A549 (cell line): Measurements from ENCODE around the gene SH3D21. TPM values are rescaled to one million over a fixed set of nuclear protein-coding genes. Genes with fewer than 3 reads are reported as not detected.

ENCODE experiments used
- ATAC-seq, 2 experiments: fragments of 200-7000 bp in 1 of 2; fragments of >200 bp in 1 of 2; cut with Nextera tagmentation in 1 of 2; cut with Tn5 transposase in 1 of 2; 3 replicates each; pipeline versions ENCODE4 v1.8.0 to v1.9.1; 2018 to 2020; ENCODE audit warnings: mild to moderate bottlenecking in 1 of 2, moderate library complexity in 1 of 2
- CTCF ChIA-PET: fragments of 300-600 bp; sonication (Branson Sonifier 250); formaldehyde crosslinking; extraction: SDS; loops from one replicate; lab custom pipeline; 2021; ENCODE audit warnings: antibody characterized with exemption, inconsistent platforms; lab: Yijun Ruan, JAX
- POLR2A ChIA-PET: fragments of 350-600 bp; formaldehyde crosslinking; extraction: SDS; loops from one replicate; lab custom pipeline; 2021; ENCODE audit warnings: antibody characterized with exemption, inconsistent platforms; lab: Yijun Ruan, JAX
- DNase-seq, 2 experiments: peaks; one replicate each; pipeline versions ENCODE4 v3.0.0 to v3.0.0-alpha.2; 2011 to 2016; ENCODE audit warnings: low read depth in 1 of 2, low spot score in 1 of 2
- FAIRE-seq: peaks from 2 replicates; lab custom pipeline; 2011; peaks lifted over from hg19 to GRCh38; lab: Jason Lieb, UNC
- H3K27ac ChIP-seq, 2 experiments: fragments of >200 bp; sonication (Bioruptor Twin); formaldehyde crosslinking; 3 replicates each; pipeline ENCODE4 v1.5.1; 2016 to 2017
- H3K4me1 ChIP-seq: fragments of >200 bp; sonication (Bioruptor Twin); formaldehyde crosslinking; 3 replicates; pipeline ENCODE4 v1.6.1; 2016
- H3K4me2 ChIP-seq: fragments of >200 bp; sonication (Bioruptor Twin); formaldehyde crosslinking; 3 replicates; pipeline ENCODE4 v1.6.1; 2016
- H3K4me3 ChIP-seq: fragments of >200 bp; sonication (Bioruptor Twin); formaldehyde crosslinking; 3 replicates; pipeline ENCODE4 v1.5.1; 2016
- H3K9me3 ChIP-seq: fragments of >200 bp; sonication (Bioruptor Twin); formaldehyde crosslinking; 3 replicates; pipeline ENCODE4 v1.6.1; 2016
- CBX8 ChIP-seq: fragments of 200-600 bp; sonication (generic); IDR thresholded peaks from 2 replicates; pipeline ENCODE4 v1.6.1; 2016
- CHD4 ChIP-seq: fragments of 200-600 bp; sonication (generic); IDR thresholded peaks from 2 replicates; pipeline ENCODE4 v1.6.1; 2016; ENCODE audit warnings: antibody characterized with exemption, mild to moderate bottlenecking, borderline replicate concordance
- HEYL ChIP-seq: fragments of 250-450 bp; sonication (Bioruptor Pico); IDR thresholded peaks from 2 replicates; pipeline ENCODE4 v1.8.0; 2021; ENCODE audit warnings: mild to moderate bottlenecking, moderate library complexity
- JUN ChIP-seq, 2 experiments: fragments of >200 bp; sonication (Bioruptor Twin); formaldehyde crosslinking; IDR thresholded peaks; 2 replicates in 1 of 2; 3 replicates in 1 of 2; pipeline ENCODE4 v1.6.1; 2016 to 2017
- KDM1A ChIP-seq: fragments of 200-600 bp; sonication (generic); IDR thresholded peaks from 2 replicates; pipeline ENCODE4 v1.6.1; 2016; ENCODE audit warnings: low read depth, mild to moderate bottlenecking
- KDM5A ChIP-seq: fragments of 200-600 bp; sonication (generic); IDR thresholded peaks from 2 replicates; pipeline ENCODE4 v1.6.1; 2016; ENCODE audit warnings: antibody characterized with exemption, mild to moderate bottlenecking
- MAFK ChIP-seq: fragments of 450-650 bp; IDR thresholded peaks from 2 replicates; pipeline ENCODE4 v1.6.1; 2014; ENCODE audit not compliant: partially characterized antibody
- TP53 ChIP-seq: fragments of 250-450 bp; sonication (Bioruptor Pico); IDR thresholded peaks from 2 replicates; pipeline ENCODE4 v1.5.0; 2021; ENCODE audit warnings: mild to moderate bottlenecking, moderate library complexity
- ZC3H11A ChIP-seq: fragments of 450-650 bp; IDR thresholded peaks from 2 replicates; pipeline ENCODE4 v1.6.1; 2014; ENCODE audit warnings: antibody characterized with exemption, mild to moderate bottlenecking
- WGBS: methylation state at CpG from one replicate; pipeline ENCODE4 v1.1.6; 2017; ENCODE audit errors: missing lambda C conversion rate; 5-methylcytosine and 5-hydroxymethylcytosine counted together
- polyA plus RNA-seq, 4 experiments: library from polyadenylated mRNA; depleted of rRNA in 3 of 4; stranded (reverse); fragments of >200 nt; fragmentation: RNase III in 1 of 4; extraction: RNeasy Plus Mini Kit Qiagen cat#74134 plus additional on column Dnase treatment in 1 of 4; gene quantifications; 2 replicates in 3 of 4; 3 replicates in 1 of 4; pipeline ENCODE4 v1.2.3, GENCODE V29; 2011 to 2017
- TF ChIP-seq, protein P1 (sequence below): fragments of 200-600 bp; sonication (generic); IDR thresholded peaks from 2 replicates; pipeline ENCODE4 v1.6.1; 2016; ENCODE audit warnings: antibody characterized with exemption, mild to moderate bottlenecking, moderate library complexity
- TF ChIP-seq, protein P2 (sequence below): fragments of 450-650 bp; IDR thresholded peaks from 2 replicates; pipeline ENCODE4 v1.6.1; 2014; ENCODE audit warnings: antibody characterized with exemption
- TF ChIP-seq, protein P3 (sequence below): IDR thresholded peaks from 2 replicates; pipeline ENCODE4 v1.6.1; 2012
- TF ChIP-seq, protein P4 (sequence below): IDR thresholded peaks from 2 replicates; pipeline ENCODE4 v1.6.1; 2012; ENCODE audit warnings: low read depth, borderline replicate concordance

SH3D21 gene
- polyA plus RNA-seq, 2 of the 4 experiments (the other 2 are of a cell fraction): 0.41 to 1.1 TPM

DNA sequence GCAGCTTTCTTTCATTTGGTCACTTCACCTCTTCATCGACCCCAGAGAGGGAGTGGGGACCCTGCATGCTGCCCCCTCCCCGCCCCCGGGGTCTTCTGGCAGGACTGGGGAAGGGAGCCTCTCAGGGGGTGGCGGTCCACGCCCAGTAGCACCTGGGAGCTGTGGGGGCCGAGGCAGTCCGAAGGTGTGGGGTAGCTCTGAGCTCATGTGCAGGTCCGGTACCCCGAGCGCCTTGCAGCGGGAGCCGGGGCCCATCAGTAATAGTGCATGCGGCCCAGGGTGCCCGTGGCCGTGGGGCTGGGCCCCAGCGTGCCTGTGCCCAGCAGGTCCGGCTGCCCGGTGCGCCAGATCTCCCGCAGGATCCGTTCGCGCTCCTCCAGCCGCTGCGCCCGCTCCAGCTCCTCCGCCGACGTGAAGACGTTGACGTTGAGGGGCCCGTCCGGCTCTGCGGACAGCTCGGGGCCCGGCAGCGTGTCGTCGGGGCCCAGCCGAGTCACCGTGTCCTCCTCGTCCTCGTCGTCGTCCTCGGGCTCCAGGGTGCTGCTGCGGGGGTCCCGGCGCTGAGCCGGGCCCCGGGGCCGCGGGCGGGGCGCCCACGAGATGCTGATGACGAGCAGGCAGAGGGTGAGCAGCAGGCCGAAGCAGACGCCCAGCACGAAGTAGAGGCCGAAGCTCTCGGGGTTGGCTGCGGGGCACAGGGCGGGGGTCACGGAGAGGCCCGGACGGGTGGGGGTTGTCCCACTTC lies 16.0 kb downstream of the SH3D21 start:
- Histone ChIP-seq H3K9me3 (no peaks in the 10 kb centered on the region), H3K4me2 (peak overlapping the region; percentile 88; the same call in 2 of the 3 replicates), H3K4me3 (no peak overlapping the region; the same call in 2 of the 3 replicates), H3K27ac (peak overlapping the region in 1 of 2 experiments; percentile 96; a peak in 2 of 6 replicates), H3K4me1 (peaks cover 11% of the 10 kb centered on the region; the same call in 2 of the 3 replicates)
- CTCF ChIA-PET: interaction anchor here (1.3 to 5.0 kb wide), 2 partner anchors 21 to 173 kb away, joined by 3 to 33 read pairs; partner anchors contain the start of gene TRAPPC3
- WGBS: 96% methylated on average over 50 of the region's 67 CpGs
- no peak for DNase-seq
- POLR2A ChIA-PET: no interaction called here
- no peak for ATAC-seq
- TF ChIP-seq MAFK (no peak), CBX8 (no peak), JUN (IDR thresholded peaks at IDR 0.05) (no peak), TP53 (CRISPR knock-in tag) (no peak), HEYL (no peak), KDM5A (no peak)
- TF ChIP-seq, protein P1, sequence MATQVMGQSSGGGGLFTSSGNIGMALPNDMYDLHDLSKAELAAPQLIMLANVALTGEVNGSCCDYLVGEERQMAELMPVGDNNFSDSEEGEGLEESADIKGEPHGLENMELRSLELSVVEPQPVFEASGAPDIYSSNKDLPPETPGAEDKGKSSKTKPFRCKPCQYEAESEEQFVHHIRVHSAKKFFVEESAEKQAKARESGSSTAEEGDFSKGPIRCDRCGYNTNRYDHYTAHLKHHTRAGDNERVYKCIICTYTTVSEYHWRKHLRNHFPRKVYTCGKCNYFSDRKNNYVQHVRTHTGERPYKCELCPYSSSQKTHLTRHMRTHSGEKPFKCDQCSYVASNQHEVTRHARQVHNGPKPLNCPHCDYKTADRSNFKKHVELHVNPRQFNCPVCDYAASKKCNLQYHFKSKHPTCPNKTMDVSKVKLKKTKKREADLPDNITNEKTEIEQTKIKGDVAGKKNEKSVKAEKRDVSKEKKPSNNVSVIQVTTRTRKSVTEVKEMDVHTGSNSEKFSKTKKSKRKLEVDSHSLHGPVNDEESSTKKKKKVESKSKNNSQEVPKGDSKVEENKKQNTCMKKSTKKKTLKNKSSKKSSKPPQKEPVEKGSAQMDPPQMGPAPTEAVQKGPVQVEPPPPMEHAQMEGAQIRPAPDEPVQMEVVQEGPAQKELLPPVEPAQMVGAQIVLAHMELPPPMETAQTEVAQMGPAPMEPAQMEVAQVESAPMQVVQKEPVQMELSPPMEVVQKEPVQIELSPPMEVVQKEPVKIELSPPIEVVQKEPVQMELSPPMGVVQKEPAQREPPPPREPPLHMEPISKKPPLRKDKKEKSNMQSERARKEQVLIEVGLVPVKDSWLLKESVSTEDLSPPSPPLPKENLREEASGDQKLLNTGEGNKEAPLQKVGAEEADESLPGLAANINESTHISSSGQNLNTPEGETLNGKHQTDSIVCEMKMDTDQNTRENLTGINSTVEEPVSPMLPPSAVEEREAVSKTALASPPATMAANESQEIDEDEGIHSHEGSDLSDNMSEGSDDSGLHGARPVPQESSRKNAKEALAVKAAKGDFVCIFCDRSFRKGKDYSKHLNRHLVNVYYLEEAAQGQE: no peak
- TF ChIP-seq, protein P2, sequence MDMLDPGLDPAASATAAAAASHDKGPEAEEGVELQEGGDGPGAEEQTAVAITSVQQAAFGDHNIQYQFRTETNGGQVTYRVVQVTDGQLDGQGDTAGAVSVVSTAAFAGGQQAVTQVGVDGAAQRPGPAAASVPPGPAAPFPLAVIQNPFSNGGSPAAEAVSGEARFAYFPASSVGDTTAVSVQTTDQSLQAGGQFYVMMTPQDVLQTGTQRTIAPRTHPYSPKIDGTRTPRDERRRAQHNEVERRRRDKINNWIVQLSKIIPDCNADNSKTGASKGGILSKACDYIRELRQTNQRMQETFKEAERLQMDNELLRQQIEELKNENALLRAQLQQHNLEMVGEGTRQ: no peak
- TF ChIP-seq, protein P3, sequence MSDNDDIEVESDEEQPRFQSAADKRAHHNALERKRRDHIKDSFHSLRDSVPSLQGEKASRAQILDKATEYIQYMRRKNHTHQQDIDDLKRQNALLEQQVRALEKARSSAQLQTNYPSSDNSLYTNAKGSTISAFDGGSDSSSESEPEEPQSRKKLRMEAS: no peak
- no peak for FAIRE-seq

DNA sequence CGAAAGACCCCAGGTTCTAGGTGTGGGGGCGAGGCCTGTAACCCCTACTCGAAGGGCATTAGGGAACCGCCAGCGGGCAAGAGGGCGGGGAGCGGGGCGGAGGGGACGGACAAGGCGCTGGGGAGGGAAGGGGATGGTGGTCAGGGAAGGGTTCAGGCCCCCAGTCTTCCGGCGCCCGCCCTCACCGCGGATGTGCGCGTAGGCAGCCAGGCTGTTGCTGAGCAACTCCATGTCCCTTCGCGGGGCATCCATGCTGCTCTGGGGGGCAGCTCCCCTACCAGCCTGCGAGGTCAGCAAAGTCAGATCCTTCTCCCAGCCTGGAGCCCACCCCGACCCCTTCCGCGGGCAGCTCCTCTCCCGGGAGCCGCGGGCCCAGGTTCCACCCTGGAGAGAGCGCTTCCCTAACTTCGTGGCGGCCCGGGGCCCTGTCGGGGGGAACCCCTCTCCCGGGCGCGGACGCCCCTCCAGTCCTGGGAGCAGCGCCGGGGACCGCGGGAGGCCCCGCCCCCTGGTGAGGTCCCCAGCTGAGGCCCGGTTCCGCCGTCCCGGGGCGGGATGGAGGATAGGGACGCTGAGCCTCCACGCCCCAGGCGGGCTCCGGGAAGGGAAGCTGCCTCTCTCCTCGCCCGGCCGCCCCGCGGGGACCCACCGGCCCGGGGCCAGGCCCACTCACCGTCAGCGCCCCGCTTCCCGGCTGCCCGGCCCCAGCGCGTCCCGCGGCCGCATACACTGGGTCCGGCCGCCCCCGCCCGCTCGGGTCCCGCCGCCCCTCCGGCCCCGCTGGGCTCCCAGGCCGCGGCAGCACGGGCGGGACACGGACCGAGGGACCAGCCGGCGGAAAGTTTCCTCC lies 16.8 kb downstream of the SH3D21 start:
- ChIA-PET POLR2A (no interaction called here), CTCF (interaction anchor here (1.3 to 5.0 kb wide), 3 partner anchors 16 to 174 kb away, joined by 3 to 33 read pairs (median 5); partner anchors contain the start of gene TRAPPC3)
- Histone ChIP-seq H3K4me3 (peak overlapping the region; percentile 79), H3K9me3 (no peaks in the 10 kb centered on the region)
- peak in 1 of 2 experiments; percentile 22; a peak in 1 of 5 replicates for TF ChIP-seq JUN (IDR thresholded peaks at IDR 0.05)
- TF ChIP-seq, protein P2: no peak
- TF ChIP-seq, all 56 proteins: peak for 1
- ATAC-seq: peak; percentile 61 to 64
- peak overlapping the region; percentile 76 to 96 for H3K27ac ChIP-seq
- H3K4me2 ChIP-seq: peak overlapping the region; percentile 88
- H3K4me1 ChIP-seq: peaks cover 11% of the 10 kb centered on the region; the same call in 2 of the 3 replicates
- FAIRE-seq: no peak
- no peak for DNase-seq
- 79% methylated on average over 18 of the region's 83 CpGs for WGBS

DNA sequence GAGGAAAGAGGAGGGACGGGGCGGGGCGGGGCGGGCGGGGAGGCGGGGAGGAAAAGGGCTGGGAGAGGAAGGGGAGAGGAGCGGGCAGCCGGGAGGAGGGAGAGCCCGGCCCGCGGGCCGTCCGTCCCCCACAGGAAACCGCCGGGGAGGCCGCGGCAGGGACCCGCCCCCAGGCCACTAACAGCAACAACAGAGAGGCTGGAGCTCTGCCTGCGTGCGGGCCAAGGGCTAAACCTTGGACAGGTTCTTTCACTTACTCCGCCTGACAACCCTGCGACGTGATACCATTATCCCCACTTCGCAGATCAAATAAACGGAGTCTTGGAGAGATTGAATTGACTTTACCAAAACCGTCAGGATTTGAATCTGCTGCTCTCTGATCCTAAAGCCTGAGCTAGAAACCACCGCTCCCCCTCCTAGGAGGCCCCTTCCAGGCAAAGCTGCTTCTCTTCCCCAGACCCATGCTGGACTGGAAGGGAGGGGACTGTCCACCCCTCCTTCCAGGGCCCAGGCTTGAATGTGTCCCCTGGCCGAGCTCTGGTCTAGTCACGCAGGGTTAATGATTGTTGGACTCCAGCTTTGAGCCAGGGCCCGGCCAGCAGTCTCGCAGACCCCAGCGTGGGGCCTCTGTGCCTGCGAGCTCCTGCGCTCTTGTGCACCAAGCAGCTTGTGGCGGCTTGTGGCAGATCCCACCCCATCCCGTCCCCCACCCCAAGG lies 17.6 kb downstream of the SH3D21 start, which contains the start of gene EVA1B:
Gene EVA1B, minus strand, starts transcription at position 10 of the 717 bp plus-strand sequence. CDS start 608 bp downstream, outside the sequence.
- H3K9me3 ChIP-seq: no peaks in the 10 kb centered on the region
- CTCF ChIA-PET: interaction anchor here (0.7 to 5.0 kb wide), 5 partner anchors 9 to 175 kb away, joined by 3 to 33 read pairs (median 3); partner anchors contain the start of gene TRAPPC3
- TF ChIP-seq, protein P4, sequence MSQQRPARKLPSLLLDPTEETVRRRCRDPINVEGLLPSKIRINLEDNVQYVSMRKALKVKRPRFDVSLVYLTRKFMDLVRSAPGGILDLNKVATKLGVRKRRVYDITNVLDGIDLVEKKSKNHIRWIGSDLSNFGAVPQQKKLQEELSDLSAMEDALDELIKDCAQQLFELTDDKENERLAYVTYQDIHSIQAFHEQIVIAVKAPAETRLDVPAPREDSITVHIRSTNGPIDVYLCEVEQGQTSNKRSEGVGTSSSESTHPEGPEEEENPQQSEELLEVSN: no peak
- TF ChIP-seq KDM1A: peak; percentile 91
- TF ChIP-seq ZC3H11A: no peak
- 0 out of 2 replicates have a peak, but pooled peaks have one; percentile 36 for TF ChIP-seq CHD4
- 0 out of 5 replicates have a peak, but pooled peaks of 1 of the 2 experiments have one; percentile 8 for TF ChIP-seq JUN (IDR thresholded peaks at IDR 0.05)
- TF ChIP-seq, all 56 proteins: peak for 3
- no peak for FAIRE-seq
- peak within 1 kb of the TSS; percentile 88 for H3K4me2 ChIP-seq
- peak within 1 kb of the TSS; percentile 79 for H3K4me3 ChIP-seq
- peak; percentile 32 to 51 for DNase-seq
- peaks cover 11% of the 10 kb centered on the region; the same call in 2 of the 3 replicates for H3K4me1 ChIP-seq
- POLR2A ChIA-PET: no interaction called here
- WGBS: 12% methylated on average over 15 of the region's 36 CpGs
- H3K27ac ChIP-seq: peak within 1 kb of the TSS; percentile 76 to 96
- ATAC-seq: peak; percentile 67 to 75
